GM18951 (cell line): ENCODE measurements around the gene VEZT.
"Not testable (repeated sequence)": the region's sequence is repeated elsewhere in the genome, so short reads cannot be mapped to it uniquely, and the experiment has no call there.

ENCODE experiments used
- POLR2A ChIP-seq: IDR thresholded peaks from 4 replicates; pipeline ENCODE4 v1.6.1; 2011; ENCODE audit warnings: mild to moderate bottlenecking; ENCODE audit not compliant: insufficient read length, insufficient read depth; ENCODE audit errors: extremely low read depth
- in situ Hi-C: fragments of 300-500 bp; cut with MboI; formaldehyde crosslinking; loops from one replicate; pipeline ENCODE4 v1.12.0; 2022; ENCODE audit warnings: low sequenced_read_pairs, mixed read lengths, inconsistent platforms; ENCODE audit not compliant: unreplicated experiment

VEZT gene

GRCh38 chr12:95312656-95313055, 95.0 kb downstream of the VEZT start:
- no peak for TF ChIP-seq POLR2A
- in situ Hi-C loops: no loop called here

GRCh38 chr12:95314756-95315155, 97.1 kb downstream of the VEZT start:
- in situ Hi-C loops: not testable (repeated sequence)

GRCh38 chr12:95316798-95317197, 99.2 kb downstream of the VEZT start:
- no peak for TF ChIP-seq POLR2A
- in situ Hi-C loops: no loop called here

- no peak for TF ChIP-seq POLR2A
- in situ Hi-C loops: no loop called here
Observed at GRCh38 chr12:95318071-95318545, 100.5 kb downstream of the VEZT start.

- in situ Hi-C loops: no loop called here
- no peak for TF ChIP-seq POLR2A
Observed at GRCh38 chr12:95319694-95320331, 102.2 kb downstream of the VEZT start.

GRCh38 chr12:95321516-95322246, 104.1 kb downstream of the VEZT start:
- in situ Hi-C loops: no loop called here
- TF ChIP-seq POLR2A: no peak

- in situ Hi-C loops: no loop called here
- no peak for TF ChIP-seq POLR2A
Observed at GRCh38 chr12:95322326-95322725, 104.7 kb downstream of the VEZT start.

- no peak for TF ChIP-seq POLR2A
- in situ Hi-C loops: no loop called here
Observed at GRCh38 chr12:95323212-95323611, 105.6 kb downstream of the VEZT start.

- in situ Hi-C loops: not testable (repeated sequence)
Observed at GRCh38 chr12:95324246-95324645, 106.6 kb downstream of the VEZT start.

GRCh38 chr12:95325501-95325900, 107.9 kb downstream of the VEZT start:
- in situ Hi-C loops: no loop called here
- no peak for TF ChIP-seq POLR2A

- in situ Hi-C loops: no loop called here
- TF ChIP-seq POLR2A: no peak
Observed at GRCh38 chr12:95326445-95326844, 108.8 kb downstream of the VEZT start.

- in situ Hi-C loops: no loop called here
- no peak for TF ChIP-seq POLR2A
Observed at GRCh38 chr12:95326855-95327254, 109.2 kb downstream of the VEZT start.

- no peak for TF ChIP-seq POLR2A
- in situ Hi-C loops: no loop called here
Observed at GRCh38 chr12:95328708-95329107, 111.1 kb downstream of the VEZT start.

- TF ChIP-seq POLR2A: no peak
- in situ Hi-C loops: no loop called here
Observed at GRCh38 chr12:95335948-95336347, 118.3 kb downstream of the VEZT start.

GRCh38 chr12:95336387-95337067, 118.9 kb downstream of the VEZT start:
- TF ChIP-seq POLR2A: no peak
- in situ Hi-C loops: no loop called here
